Eye (tissue), 1 donor: ENCODE results near the gene ABLIM1.
"Not testable (repeated sequence)": the region's sequence is repeated elsewhere in the genome, so short reads cannot be mapped to it uniquely, and the experiment has no call there.

Source experiments
- DNase-seq: peaks from one replicate; pipeline ENCODE4 v3.0.0-alpha.2; 2015

Gene ABLIM1

GRCh38 chr10:114658175-114658574, at the start of gene ABLIM1:
Gene ABLIM1, minus strand, starts transcription at chr10:114658275. Its CDS starts 75 bp downstream, at chr10:114658200.
- DNase-seq: no peak

GRCh38 chr10:114706458-114707055, 48.5 kb upstream of the ABLIM1 start:
- DNase-seq: no peak

- DNase-seq: no peak
Observed at GRCh38 chr10:114704679-114705078, 46.6 kb upstream of the ABLIM1 start.

- peak; percentile 75 for DNase-seq
Observed at GRCh38 chr10:114703377-114704107, 45.5 kb upstream of the ABLIM1 start.

- no peak for DNase-seq
Observed at GRCh38 chr10:114698271-114699061, 40.4 kb upstream of the ABLIM1 start.

- DNase-seq: no peak
Observed at GRCh38 chr10:114697061-114697598, 39.1 kb upstream of the ABLIM1 start.

GRCh38 chr10:114696301-114696700, 38.2 kb upstream of the ABLIM1 start:
- not testable (repeated sequence) for DNase-seq

GRCh38 chr10:114694752-114695151, 36.7 kb upstream of the ABLIM1 start:
- DNase-seq: no peak

- DNase-seq: no peak
Observed at GRCh38 chr10:114694062-114694461, 36.0 kb upstream of the ABLIM1 start.

- DNase-seq: no peak
Observed at GRCh38 chr10:114691442-114691941, 33.4 kb upstream of the ABLIM1 start.

- DNase-seq: no peak
Observed at GRCh38 chr10:114688786-114689185, 30.7 kb upstream of the ABLIM1 start.

- DNase-seq: no peak
Observed at GRCh38 chr10:114687459-114687858, 29.4 kb upstream of the ABLIM1 start.

- DNase-seq: no peak
Observed at GRCh38 chr10:114686013-114686412, 27.9 kb upstream of the ABLIM1 start.

- no peak for DNase-seq
Observed at GRCh38 chr10:114685456-114685855, 27.4 kb upstream of the ABLIM1 start.

- peak; percentile 52 for DNase-seq
Observed at GRCh38 chr10:114684822-114685209, 26.7 kb upstream of the ABLIM1 start.

- DNase-seq: peak; percentile 39
Observed at GRCh38 chr10:114684084-114684821, 26.2 kb upstream of the ABLIM1 start.

- no peak for DNase-seq
Observed at GRCh38 chr10:114683593-114683992, 25.5 kb upstream of the ABLIM1 start.

- DNase-seq: no peak
Observed at GRCh38 chr10:114683162-114683561, 25.1 kb upstream of the ABLIM1 start.

- no peak for DNase-seq
Observed at GRCh38 chr10:114682532-114682931, 24.5 kb upstream of the ABLIM1 start.

- DNase-seq: no peak
Observed at GRCh38 chr10:114682121-114682520, 24.0 kb upstream of the ABLIM1 start.

GRCh38 chr10:114681542-114681941, 23.5 kb upstream of the ABLIM1 start:
- no peak for DNase-seq

- no peak for DNase-seq
Observed at GRCh38 chr10:114680543-114681117, 22.6 kb upstream of the ABLIM1 start.
